WTC11 (cell line): Measurements from ENCODE around the gene EFCAB13. TPM values are rescaled to one million over a fixed set of nuclear protein-coding genes. Genes with fewer than 3 reads are reported as not detected.

Experiments
- ATAC-seq: fragments of 200-7000 bp; cut with Tn5 transposase; 2 replicates; pipeline ENCODE4 v1.10.0; 2021; ENCODE audit warnings: mild to moderate bottlenecking, moderate library complexity
- CTCF ChIA-PET: fragments of 300-600 bp; sonication (Branson Sonifier 250); formaldehyde crosslinking; loops from one replicate; lab custom pipeline; 2021; ENCODE audit warnings: antibody characterized with exemption; lab: Charles Lee
- POLR2A ChIA-PET: fragments of 350-600 bp; sonication (Branson Sonifier 250); formaldehyde crosslinking; loops from one replicate; lab custom pipeline; 2021; ENCODE audit warnings: antibody characterized with exemption; lab: Charles Lee
- DNase-seq: peaks from one replicate; pipeline ENCODE4 v3.0.0; 2021; ENCODE audit warnings: low spot score
- H3K27ac Mint-ChIP-seq: 2 replicates; pipeline ENCODE4 v1.8.0; 2021; ENCODE audit warnings: mixed read lengths
- H3K27me3 Mint-ChIP-seq: 2 replicates; pipeline ENCODE4 v1.8.0; 2021; ENCODE audit warnings: low read depth, mild to moderate bottlenecking, moderate library complexity, mixed read lengths
- H3K36me3 Mint-ChIP-seq: 2 replicates; pipeline ENCODE4 v1.8.0; 2021; ENCODE audit warnings: mixed read lengths
- H3K4me1 Mint-ChIP-seq: 2 replicates; pipeline ENCODE4 v1.8.0; 2022; ENCODE audit warnings: mixed read lengths
- H3K4me3 Mint-ChIP-seq: 2 replicates; pipeline ENCODE4 v1.8.0; 2021; ENCODE audit warnings: mild to moderate bottlenecking, moderate library complexity, mixed read lengths
- H3K9me3 Mint-ChIP-seq: 2 replicates; pipeline ENCODE4 v1.8.0; 2021; ENCODE audit warnings: mixed read lengths
- ATF1 ChIP-seq: sonication (generic); formaldehyde crosslinking; IDR thresholded peaks from 2 replicates; pipeline ENCODE4 v1.8.1; 2023; ENCODE audit warnings: mild to moderate bottlenecking, moderate library complexity, missing genetic modification reagents
- FOXP1 ChIP-seq: sonication (generic); formaldehyde crosslinking; IDR thresholded peaks from 2 replicates; pipeline ENCODE4 v1.8.0; 2022; ENCODE audit warnings: missing genetic modification reagents, mild to moderate bottlenecking, moderate library complexity, borderline replicate concordance
- FOXP4 ChIP-seq: sonication (generic); formaldehyde crosslinking; IDR thresholded peaks from 2 replicates; pipeline ENCODE4 v1.8.0; 2022; ENCODE audit warnings: mild to moderate bottlenecking, missing genetic modification reagents
- GRHL2 ChIP-seq: fragments of 250-450 bp; sonication (Bioruptor Pico); IDR thresholded peaks from 2 replicates; pipeline ENCODE4 v1.8.0; 2022; ENCODE audit warnings: mild to moderate bottlenecking, moderate library complexity; ENCODE audit not compliant: insufficient replicate concordance, severe bottlenecking
- KAT7 ChIP-seq: sonication (generic); formaldehyde crosslinking; IDR thresholded peaks from 2 replicates; pipeline ENCODE4 v1.8.1; 2023; ENCODE audit warnings: missing genetic modification reagents, mild to moderate bottlenecking, borderline replicate concordance
- NR2C2 ChIP-seq: sonication (generic); formaldehyde crosslinking; IDR thresholded peaks from 2 replicates; pipeline ENCODE4 v1.8.0; 2022; ENCODE audit warnings: mild to moderate bottlenecking, missing genetic modification reagents
- SMAD4 ChIP-seq: sonication (generic); formaldehyde crosslinking; IDR thresholded peaks from 2 replicates; pipeline ENCODE4 v1.8.0; 2022; ENCODE audit warnings: mild to moderate bottlenecking, missing genetic modification reagents
- SP1 ChIP-seq: sonication (generic); formaldehyde crosslinking; conservative IDR thresholded peaks from 2 replicates; pipeline ENCODE4 v1.8.1; 2022; ENCODE audit warnings: missing genetic modification reagents
- TEAD1 ChIP-seq: sonication (generic); formaldehyde crosslinking; IDR thresholded peaks from 2 replicates; pipeline ENCODE4 v1.8.0; 2022; ENCODE audit warnings: mild to moderate bottlenecking, missing genetic modification reagents
- ZNF121 ChIP-seq: sonication (generic); formaldehyde crosslinking; IDR thresholded peaks from 2 replicates; pipeline ENCODE4 v1.8.0; 2023; ENCODE audit warnings: missing genetic modification reagents
- ZNF396 ChIP-seq: fragments of 250-450 bp; sonication (Bioruptor Pico); IDR thresholded peaks from 2 replicates; pipeline ENCODE4 v1.8.0; 2021; ENCODE audit warnings: mild to moderate bottlenecking, moderate library complexity, borderline replicate concordance
- ZNF671 ChIP-seq: fragments of 250-450 bp; sonication (Bioruptor Pico); IDR thresholded peaks from 2 replicates; pipeline ENCODE4 v1.8.0; 2021; ENCODE audit warnings: mild to moderate bottlenecking
- total RNA-seq: library from RNA; stranded (reverse); gene quantifications from 3 replicates; pipeline ENCODE4 v1.2.3, GENCODE V29; 2021
- TF ChIP-seq, protein P1 (sequence below): sonication (generic); formaldehyde crosslinking; IDR thresholded peaks from 2 replicates; pipeline ENCODE4 v1.8.1; 2022; ENCODE audit warnings: low read depth, mild to moderate bottlenecking, moderate library complexity, missing genetic modification reagents, borderline replicate concordance
- TF ChIP-seq, protein P2 (sequence below): sonication (generic); formaldehyde crosslinking; IDR thresholded peaks from 2 replicates; pipeline ENCODE4 v1.8.0; 2023; ENCODE audit warnings: missing genetic modification reagents, mild to moderate bottlenecking, borderline replicate concordance
- TF ChIP-seq, protein P3 (sequence below): sonication (generic); formaldehyde crosslinking; IDR thresholded peaks from 2 replicates; pipeline ENCODE4 v1.8.1; 2022; ENCODE audit warnings: mild to moderate bottlenecking, missing genetic modification reagents, moderate library complexity, borderline replicate concordance

The EFCAB13 gene
- total RNA-seq, 1 experiment from 2014 or later: 3.5 TPM

- no peak for TF ChIP-seq ZNF396 (CRISPR knock-in tag)
- TF ChIP-seq, protein P1, sequence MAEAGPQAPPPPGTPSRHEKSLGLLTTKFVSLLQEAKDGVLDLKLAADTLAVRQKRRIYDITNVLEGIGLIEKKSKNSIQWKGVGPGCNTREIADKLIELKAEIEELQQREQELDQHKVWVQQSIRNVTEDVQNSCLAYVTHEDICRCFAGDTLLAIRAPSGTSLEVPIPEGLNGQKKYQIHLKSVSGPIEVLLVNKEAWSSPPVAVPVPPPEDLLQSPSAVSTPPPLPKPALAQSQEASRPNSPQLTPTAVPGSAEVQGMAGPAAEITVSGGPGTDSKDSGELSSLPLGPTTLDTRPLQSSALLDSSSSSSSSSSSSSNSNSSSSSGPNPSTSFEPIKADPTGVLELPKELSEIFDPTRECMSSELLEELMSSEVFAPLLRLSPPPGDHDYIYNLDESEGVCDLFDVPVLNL (CRISPR knock-in tag): no peak
- no peak for TF ChIP-seq NR2C2
Observed at GRCh38 chr17:47332287-47332686, 8.5 kb downstream of the EFCAB13 start (continued).

DNA sequence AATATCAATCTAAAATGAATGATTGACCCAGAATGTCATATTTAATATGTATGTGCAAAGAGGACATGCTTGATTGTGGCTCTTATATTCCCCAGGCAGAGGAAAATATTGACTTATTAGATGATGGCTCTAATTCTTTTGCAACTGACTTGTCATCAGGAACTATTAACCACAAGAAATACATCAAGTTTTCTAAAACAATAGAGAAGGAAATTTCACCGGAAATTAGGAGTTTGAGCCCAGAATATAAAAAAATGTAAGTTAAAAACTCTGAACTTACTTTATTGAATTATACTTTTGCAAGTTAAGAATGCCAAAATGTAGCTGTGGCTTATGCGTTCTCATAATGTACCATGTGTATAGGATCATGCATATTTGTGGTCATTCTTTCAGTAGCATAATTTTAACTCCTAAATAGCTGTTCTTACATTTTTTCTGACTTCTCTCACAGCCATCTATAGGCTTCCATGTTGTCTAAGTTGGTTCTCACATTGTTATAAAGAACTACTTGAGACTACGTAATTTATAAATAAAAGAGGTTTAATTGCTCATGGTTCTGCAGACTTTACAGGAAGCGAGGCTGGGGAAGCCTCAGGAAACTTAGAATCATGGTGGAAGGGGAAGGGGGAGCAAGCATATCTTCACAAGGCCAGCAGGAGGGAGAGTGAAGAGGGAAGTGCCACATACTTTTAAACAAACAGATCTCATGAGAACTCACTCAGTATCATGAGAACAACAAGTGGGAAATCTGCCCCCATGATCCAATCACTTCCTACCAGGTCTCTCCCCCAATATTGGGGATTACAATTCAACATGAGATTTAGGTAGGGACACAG lies 11.6 kb downstream of the EFCAB13 start:
- ChIA-PET POLR2A (no interaction called here), CTCF (interaction anchor here (0.6 to 0.7 kb wide), 2 partner anchors 27 to 243 kb away, joined by 3 to 4 read pairs; no protein-coding TSS in a partner anchor)
- H3K4me3 Mint-ChIP-seq: no peak overlapping the region
- H3K27ac Mint-ChIP-seq: no peak overlapping the region
- ATAC-seq (no peak), DNase-seq (no peak)
- peaks cover 5% of the 10 kb centered on the region; the same call in 1 of the 2 replicates for H3K4me1 Mint-ChIP-seq
- H3K27me3 Mint-ChIP-seq: no peaks in the 10 kb centered on the region
- peaks cover 17% of the 10 kb centered on the region for H3K9me3 Mint-ChIP-seq
- peaks cover 14% of the 10 kb centered on the region for H3K36me3 Mint-ChIP-seq
- no peak for TF ChIP-seq ATF1 (CRISPR knock-in tag)
- TF ChIP-seq ZNF121 (CRISPR knock-in tag): no peak
- TF ChIP-seq SMAD4 (CRISPR knock-in tag): no peak
- no peak for TF ChIP-seq SP1 (CRISPR knock-in tag)
- TF ChIP-seq, protein P2, sequence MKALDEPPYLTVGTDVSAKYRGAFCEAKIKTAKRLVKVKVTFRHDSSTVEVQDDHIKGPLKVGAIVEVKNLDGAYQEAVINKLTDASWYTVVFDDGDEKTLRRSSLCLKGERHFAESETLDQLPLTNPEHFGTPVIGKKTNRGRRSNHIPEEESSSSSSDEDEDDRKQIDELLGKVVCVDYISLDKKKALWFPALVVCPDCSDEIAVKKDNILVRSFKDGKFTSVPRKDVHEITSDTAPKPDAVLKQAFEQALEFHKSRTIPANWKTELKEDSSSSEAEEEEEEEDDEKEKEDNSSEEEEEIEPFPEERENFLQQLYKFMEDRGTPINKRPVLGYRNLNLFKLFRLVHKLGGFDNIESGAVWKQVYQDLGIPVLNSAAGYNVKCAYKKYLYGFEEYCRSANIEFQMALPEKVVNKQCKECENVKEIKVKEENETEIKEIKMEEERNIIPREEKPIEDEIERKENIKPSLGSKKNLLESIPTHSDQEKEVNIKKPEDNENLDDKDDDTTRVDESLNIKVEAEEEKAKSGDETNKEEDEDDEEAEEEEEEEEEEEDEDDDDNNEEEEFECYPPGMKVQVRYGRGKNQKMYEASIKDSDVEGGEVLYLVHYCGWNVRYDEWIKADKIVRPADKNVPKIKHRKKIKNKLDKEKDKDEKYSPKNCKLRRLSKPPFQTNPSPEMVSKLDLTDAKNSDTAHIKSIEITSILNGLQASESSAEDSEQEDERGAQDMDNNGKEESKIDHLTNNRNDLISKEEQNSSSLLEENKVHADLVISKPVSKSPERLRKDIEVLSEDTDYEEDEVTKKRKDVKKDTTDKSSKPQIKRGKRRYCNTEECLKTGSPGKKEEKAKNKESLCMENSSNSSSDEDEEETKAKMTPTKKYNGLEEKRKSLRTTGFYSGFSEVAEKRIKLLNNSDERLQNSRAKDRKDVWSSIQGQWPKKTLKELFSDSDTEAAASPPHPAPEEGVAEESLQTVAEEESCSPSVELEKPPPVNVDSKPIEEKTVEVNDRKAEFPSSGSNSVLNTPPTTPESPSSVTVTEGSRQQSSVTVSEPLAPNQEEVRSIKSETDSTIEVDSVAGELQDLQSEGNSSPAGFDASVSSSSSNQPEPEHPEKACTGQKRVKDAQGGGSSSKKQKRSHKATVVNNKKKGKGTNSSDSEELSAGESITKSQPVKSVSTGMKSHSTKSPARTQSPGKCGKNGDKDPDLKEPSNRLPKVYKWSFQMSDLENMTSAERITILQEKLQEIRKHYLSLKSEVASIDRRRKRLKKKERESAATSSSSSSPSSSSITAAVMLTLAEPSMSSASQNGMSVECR (CRISPR knock-in tag): no peak
- TF ChIP-seq TEAD1 (CRISPR knock-in tag): no peak
- TF ChIP-seq FOXP1: no peak
- TF ChIP-seq, protein P3, sequence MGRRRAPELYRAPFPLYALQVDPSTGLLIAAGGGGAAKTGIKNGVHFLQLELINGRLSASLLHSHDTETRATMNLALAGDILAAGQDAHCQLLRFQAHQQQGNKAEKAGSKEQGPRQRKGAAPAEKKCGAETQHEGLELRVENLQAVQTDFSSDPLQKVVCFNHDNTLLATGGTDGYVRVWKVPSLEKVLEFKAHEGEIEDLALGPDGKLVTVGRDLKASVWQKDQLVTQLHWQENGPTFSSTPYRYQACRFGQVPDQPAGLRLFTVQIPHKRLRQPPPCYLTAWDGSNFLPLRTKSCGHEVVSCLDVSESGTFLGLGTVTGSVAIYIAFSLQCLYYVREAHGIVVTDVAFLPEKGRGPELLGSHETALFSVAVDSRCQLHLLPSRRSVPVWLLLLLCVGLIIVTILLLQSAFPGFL (CRISPR knock-in tag): no peak
- no peak for TF ChIP-seq FOXP4
- no peak for TF ChIP-seq ZNF671 (CRISPR knock-in tag)
- TF ChIP-seq KAT7 (CRISPR knock-in tag): no peak
- TF ChIP-seq GRHL2 (CRISPR knock-in tag): no peak
- TF ChIP-seq, all 79 proteins: peak for 0
